ENCODE results near the gene SIL1.
"Not testable (repeated sequence)": the region's sequence is repeated elsewhere in the genome, so short reads cannot be mapped to it uniquely, and the experiment has no call there.

SIL1 gene

GRCh38 chr5:139062910-139063663 lies 135.1 kb downstream of the SIL1 start:
- no peak for DNase-seq

GRCh38 chr5:139061856-139062255 lies 136.3 kb downstream of the SIL1 start:
- peak; percentile 66 for DNase-seq

GRCh38 chr5:139061274-139061673 lies 136.9 kb downstream of the SIL1 start:
- DNase-seq, result no peak

GRCh38 chr5:139058121-139058520 lies 140.0 kb downstream of the SIL1 start:
- DNase-seq, result no peak

GRCh38 chr5:139057045-139057939 lies 140.9 kb downstream of the SIL1 start:
- DNase-seq, result not testable (repeated sequence)

- no peak for DNase-seq
Observed at GRCh38 chr5:139052975-139053374, 145.2 kb downstream of the SIL1 start.

- no peak for DNase-seq
Observed at GRCh38 chr5:139051392-139051791, 146.8 kb downstream of the SIL1 start.

GRCh38 chr5:139050432-139050831 lies 147.7 kb downstream of the SIL1 start:
- DNase-seq, result no peak

- no peak for DNase-seq
Observed at GRCh38 chr5:139049780-139050179, 148.4 kb downstream of the SIL1 start.

- DNase-seq, result no peak
Observed at GRCh38 chr5:139046551-139046950, 151.6 kb downstream of the SIL1 start.

GRCh38 chr5:139043157-139043905 lies 154.8 kb downstream of the SIL1 start:
- DNase-seq, result peak; percentile 23

GRCh38 chr5:139040081-139040480 lies 158.1 kb downstream of the SIL1 start:
- DNase-seq, result peak; percentile 7

- DNase-seq, result peak; percentile 51
Observed at GRCh38 chr5:139038613-139039305, 159.4 kb downstream of the SIL1 start.

- peak; percentile 9 for DNase-seq
Observed at GRCh38 chr5:139037732-139038131, 160.4 kb downstream of the SIL1 start.

- not testable (repeated sequence) for DNase-seq
Observed at GRCh38 chr5:139036332-139036731, 161.8 kb downstream of the SIL1 start.

GRCh38 chr5:139027150-139027549 lies 171.0 kb downstream of the SIL1 start:
- DNase-seq, result no peak

- DNase-seq, result no peak
Observed at GRCh38 chr5:139025651-139026050, 172.5 kb downstream of the SIL1 start.

- DNase-seq, result peak; percentile 16
Observed at GRCh38 chr5:139023286-139023685, 174.9 kb downstream of the SIL1 start.

GRCh38 chr5:139022528-139022927 lies 175.6 kb downstream of the SIL1 start:
- peak; percentile 50 for DNase-seq

GRCh38 chr5:139021346-139021745 lies 176.8 kb downstream of the SIL1 start:
- peak; percentile 2 for DNase-seq

- DNase-seq, result no peak
Observed at GRCh38 chr5:139019880-139020279, 178.3 kb downstream of the SIL1 start.

GRCh38 chr5:139019211-139019610 lies 179.0 kb downstream of the SIL1 start:
- no peak for DNase-seq

- no peak for DNase-seq
Observed at GRCh38 chr5:139017624-139018023, 180.5 kb downstream of the SIL1 start.

Measured in islet precursor cell (in vitro differentiated cells).